ENCODE results near the gene HHAT. TPM values are rescaled to one million over a fixed set of nuclear protein-coding genes. Genes with fewer than 3 reads are reported as not detected.

The HHAT gene
- total and polyA plus RNA-seq, 2 of the 13 experiments (the other 11 are each of a cell fraction or from before 2014, with no cell fraction given), result 2.6 to 4.9 TPM

GRCh38 chr1:210440081-210440480, 111.4 kb downstream of the HHAT start (continued):
- TF ChIP-seq, protein P1, sequence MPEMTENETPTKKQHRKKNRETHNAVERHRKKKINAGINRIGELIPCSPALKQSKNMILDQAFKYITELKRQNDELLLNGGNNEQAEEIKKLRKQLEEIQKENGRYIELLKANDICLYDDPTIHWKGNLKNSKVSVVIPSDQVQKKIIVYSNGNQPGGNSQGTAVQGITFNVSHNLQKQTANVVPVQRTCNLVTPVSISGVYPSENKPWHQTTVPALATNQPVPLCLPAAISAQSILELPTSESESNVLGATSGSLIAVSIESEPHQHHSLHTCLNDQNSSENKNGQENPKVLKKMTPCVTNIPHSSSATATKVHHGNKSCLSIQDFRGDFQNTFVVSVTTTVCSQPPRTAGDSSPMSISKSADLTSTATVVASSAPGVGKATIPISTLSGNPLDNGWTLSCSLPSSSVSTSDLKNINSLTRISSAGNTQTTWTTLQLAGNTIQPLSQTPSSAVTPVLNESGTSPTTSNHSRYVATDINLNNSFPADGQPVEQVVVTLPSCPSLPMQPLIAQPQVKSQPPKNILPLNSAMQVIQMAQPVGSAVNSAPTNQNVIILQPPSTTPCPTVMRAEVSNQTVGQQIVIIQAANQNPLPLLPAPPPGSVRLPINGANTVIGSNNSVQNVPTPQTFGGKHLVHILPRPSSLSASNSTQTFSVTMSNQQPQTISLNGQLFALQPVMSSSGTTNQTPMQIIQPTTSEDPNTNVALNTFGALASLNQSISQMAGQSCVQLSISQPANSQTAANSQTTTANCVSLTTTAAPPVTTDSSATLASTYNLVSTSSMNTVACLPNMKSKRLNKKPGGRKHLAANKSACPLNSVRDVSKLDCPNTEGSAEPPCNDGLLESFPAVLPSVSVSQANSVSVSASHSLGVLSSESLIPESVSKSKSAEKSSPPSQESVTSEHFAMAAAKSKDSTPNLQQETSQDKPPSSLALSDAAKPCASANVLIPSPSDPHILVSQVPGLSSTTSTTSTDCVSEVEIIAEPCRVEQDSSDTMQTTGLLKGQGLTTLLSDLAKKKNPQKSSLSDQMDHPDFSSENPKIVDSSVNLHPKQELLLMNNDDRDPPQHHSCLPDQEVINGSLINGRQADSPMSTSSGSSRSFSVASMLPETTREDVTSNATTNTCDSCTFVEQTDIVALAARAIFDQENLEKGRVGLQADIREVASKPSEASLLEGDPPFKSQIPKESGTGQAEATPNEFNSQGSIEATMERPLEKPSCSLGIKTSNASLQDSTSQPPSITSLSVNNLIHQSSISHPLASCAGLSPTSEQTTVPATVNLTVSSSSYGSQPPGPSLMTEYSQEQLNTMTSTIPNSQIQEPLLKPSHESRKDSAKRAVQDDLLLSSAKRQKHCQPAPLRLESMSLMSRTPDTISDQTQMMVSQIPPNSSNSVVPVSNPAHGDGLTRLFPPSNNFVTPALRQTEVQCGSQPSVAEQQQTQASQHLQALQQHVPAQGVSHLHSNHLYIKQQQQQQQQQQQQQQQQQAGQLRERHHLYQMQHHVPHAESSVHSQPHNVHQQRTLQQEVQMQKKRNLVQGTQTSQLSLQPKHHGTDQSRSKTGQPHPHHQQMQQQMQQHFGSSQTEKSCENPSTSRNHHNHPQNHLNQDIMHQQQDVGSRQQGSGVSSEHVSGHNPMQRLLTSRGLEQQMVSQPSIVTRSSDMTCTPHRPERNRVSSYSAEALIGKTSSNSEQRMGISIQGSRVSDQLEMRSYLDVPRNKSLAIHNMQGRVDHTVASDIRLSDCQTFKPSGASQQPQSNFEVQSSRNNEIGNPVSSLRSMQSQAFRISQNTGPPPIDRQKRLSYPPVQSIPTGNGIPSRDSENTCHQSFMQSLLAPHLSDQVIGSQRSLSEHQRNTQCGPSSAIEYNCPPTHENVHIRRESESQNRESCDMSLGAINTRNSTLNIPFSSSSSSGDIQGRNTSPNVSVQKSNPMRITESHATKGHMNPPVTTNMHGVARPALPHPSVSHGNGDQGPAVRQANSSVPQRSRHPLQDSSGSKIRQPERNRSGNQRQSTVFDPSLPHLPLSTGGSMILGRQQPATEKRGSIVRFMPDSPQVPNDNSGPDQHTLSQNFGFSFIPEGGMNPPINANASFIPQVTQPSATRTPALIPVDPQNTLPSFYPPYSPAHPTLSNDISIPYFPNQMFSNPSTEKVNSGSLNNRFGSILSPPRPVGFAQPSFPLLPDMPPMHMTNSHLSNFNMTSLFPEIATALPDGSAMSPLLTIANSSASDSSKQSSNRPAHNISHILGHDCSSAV (CRISPR knock-in tag; IDR thresholded peaks at IDR 0.05; ENCODE audit: borderline replicate concordance), result no peak
- TF ChIP-seq MTERF4 (CRISPR knock-in tag; IDR thresholded peaks at IDR 0.05) (no peak), PHF5A (CRISPR knock-in tag; IDR thresholded peaks at IDR 0.05; ENCODE audit: low read depth, unreplicated experiment) (no peak), ZNF335 (CRISPR knock-in tag; IDR thresholded peaks at IDR 0.05) (no peak), PCBP1 (IDR thresholded peaks at IDR 0.05; ENCODE audit: borderline replicate concordance, low read depth, low read length) (no peak), NR0B2 (CRISPR knock-in tag; IDR thresholded peaks at IDR 0.05) (no peak), ZNF710 (CRISPR knock-in tag; IDR thresholded peaks at IDR 0.05; ENCODE audit: borderline replicate concordance) (no peak), PHF8 (CRISPR knock-in tag; IDR thresholded peaks at IDR 0.05) (no peak)
- TF ChIP-seq, protein P2, sequence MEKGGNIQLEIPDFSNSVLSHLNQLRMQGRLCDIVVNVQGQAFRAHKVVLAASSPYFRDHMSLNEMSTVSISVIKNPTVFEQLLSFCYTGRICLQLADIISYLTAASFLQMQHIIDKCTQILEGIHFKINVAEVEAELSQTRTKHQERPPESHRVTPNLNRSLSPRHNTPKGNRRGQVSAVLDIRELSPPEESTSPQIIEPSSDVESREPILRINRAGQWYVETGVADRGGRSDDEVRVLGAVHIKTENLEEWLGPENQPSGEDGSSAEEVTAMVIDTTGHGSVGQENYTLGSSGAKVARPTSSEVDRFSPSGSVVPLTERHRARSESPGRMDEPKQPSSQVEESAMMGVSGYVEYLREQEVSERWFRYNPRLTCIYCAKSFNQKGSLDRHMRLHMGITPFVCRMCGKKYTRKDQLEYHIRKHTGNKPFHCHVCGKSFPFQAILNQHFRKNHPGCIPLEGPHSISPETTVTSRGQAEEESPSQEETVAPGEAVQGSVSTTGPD (CRISPR knock-in tag; IDR thresholded peaks at IDR 0.05), result no peak
